HG02623 (cell line): ENCODE data around the gene NPY2R.

ENCODE experiments used
- ATAC-seq: cut with Tn5 transposase; IDR thresholded peaks from one replicate; pipeline ENCODE4 v1.9.1; 2021; ENCODE audit warnings: moderate library complexity; ENCODE audit not compliant: unreplicated experiment

NPY2R gene

DNA sequence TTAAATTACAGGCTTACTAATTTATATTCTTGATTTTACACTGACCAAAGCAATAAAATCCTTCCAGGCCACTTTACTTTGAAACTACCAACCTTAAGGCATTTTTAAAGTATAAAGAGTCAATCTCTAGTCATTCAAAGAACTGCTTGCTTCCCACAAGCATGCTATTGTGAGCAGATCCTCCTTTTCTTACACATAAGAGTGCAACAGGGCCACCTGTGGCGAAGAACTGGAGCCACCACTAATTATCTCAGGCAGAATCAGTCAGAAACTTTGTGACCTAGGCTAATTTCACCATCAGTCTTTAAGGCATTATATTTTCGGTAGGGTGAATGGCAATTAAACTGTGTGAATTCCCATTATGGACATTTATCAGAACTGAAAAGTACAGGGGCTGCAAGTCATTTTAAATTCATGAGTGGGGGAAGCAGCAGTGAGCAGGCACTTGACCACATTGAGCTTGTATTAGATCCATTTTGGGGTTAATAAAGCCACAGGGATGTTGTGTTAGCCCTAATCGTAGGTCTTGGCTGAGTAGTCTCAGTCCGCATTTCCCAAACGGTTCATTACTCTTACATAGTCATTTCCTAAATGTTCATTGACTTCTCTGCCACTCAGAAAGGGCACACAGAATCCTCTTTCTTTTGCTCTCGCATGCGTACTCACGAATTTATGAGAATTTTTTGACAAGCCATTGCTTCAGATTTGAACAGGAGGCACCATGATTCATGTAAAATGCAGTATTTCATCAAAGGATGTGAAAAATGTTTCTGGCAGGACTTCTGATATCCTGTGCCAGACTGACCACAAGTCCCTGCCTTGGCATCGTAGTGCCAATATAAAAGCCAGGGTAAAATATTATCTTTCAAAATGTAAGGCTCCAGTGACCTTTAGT lies 39.8 kb downstream of the NPY2R start:
- no peak for ATAC-seq

DNA sequence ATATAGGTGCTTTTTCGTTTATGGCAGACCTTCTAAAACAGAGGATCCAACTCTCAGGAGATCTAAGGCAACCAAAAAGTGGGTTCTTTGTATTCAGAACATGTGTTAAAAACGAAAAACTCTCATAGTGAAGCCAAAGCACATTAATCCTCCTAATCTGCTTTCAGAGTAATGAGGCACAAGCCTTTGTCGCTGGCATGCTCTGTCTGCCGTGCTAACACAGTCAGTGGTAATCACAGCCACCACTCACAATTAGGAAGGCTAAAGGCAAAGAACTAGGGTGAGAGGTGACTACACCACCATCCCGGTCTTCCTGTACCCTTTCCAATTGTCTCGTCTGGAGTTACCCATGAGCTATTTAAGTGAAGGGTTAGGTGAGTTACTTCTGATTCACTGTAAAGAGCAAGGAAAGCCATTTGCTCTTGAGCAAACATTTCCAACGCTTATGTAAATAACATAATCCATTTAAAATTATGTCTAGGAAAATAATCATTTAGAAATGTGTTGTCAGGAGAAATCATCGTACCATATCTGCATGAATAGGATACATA lies 40.7 kb downstream of the NPY2R start:
- no peak for ATAC-seq

DNA sequence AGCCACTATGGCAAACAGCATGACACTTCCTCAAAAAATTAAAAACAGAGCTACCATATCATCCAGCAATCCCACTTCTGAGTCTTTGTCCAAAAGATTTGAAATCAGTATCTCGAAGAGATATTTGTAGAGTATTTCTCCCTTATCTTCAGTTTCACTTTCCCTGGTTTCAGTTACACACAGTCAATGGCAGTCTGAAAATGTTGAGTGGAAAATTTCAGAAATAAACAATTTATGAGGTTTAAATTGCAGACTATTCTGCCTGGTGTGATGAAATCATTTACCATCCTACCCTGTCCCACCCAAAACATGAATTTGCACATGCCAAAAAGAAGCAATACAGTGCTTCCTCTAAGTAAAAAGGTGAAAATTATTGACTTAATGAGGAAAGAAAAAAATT lies 43.9 kb downstream of the NPY2R start:
- no peak for ATAC-seq

DNA sequence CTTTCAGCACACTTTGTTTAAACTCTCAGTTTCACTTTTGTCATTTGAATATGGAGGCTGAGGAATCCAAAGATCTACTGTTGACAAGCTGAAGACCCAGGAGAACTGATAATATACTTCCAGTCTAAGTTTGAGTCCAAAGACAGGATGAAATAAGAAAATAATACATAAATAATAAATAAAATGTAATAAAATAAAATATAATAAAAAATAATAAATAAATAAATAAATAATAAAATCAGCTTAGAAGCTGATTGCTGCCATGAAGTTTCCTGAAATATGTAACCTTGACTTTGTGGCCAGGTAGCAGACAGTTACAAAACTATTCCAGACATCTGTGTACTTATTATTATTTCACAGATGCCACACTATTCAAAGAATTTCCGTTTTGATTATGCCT lies 55.0 kb downstream of the NPY2R start:
- no peak for ATAC-seq

DNA sequence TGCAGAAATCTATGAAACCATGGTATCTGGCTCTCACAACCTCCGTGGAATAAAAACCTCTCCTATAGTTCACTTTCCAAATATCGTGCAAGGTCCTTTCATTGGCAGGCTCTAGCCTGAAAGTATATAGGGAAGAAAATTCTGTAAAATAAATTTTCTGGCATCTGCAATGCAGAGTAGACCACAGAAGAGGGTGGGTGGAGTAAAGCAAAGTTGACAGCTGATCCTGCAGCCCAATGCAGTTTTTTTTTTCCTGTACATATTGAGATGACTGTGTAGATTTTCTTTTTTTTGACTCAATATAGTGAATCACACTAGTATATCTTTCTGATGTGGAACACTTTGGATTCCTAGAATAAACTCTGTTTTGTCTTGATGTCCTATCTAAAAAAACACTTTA lies 56.7 kb downstream of the NPY2R start:
- no peak for ATAC-seq
